Gastroesophageal sphincter (tissue), 4 donors: ENCODE data around the gene GIPC1. TPM values are rescaled to one million over a fixed set of nuclear protein-coding genes. Genes with fewer than 3 reads are reported as not detected.

Source experiments
- ATAC-seq: fragments of 150-250 bp; one replicate; pipeline ENCODE4 v1.9.1; 2016; ENCODE audit warnings: mild to moderate bottlenecking, moderate library complexity
- H3K27ac ChIP-seq, 4 donors: fragments of 200-600 bp; sonication (generic) in 3 of 4; 1 replicate in 3 of 4; 2 replicates in 1 of 4; pipeline ENCODE4 v1.5.1; 2016 to 2019
- H3K27me3 ChIP-seq: fragments of 200-600 bp; sonication (generic); one replicate; pipeline ENCODE4 v1.5.1; 2019
- H3K36me3 ChIP-seq, 2 donors: fragments of 200-600 bp; sonication (generic); one replicate each; pipeline ENCODE4 v1.5.1; 2019; ENCODE audit warnings: control low read depth in 1 of 2
- H3K4me1 ChIP-seq, 3 donors: fragments of 200-600 bp; sonication (generic); 1 replicate in 2 of 3; 2 replicates in 1 of 3; pipeline ENCODE4 v1.5.1; 2016 to 2019; ENCODE audit warnings: control low read depth in 2 of 3
- H3K4me3 ChIP-seq, 2 donors: fragments of 200-600 bp; sonication (generic); one replicate each; pipeline ENCODE4 v1.5.1; 2019; ENCODE audit warnings: mild to moderate bottlenecking in 1 of 2, moderate library complexity in 1 of 2
- H3K9me3 ChIP-seq, 3 donors: fragments of 200-600 bp; sonication (generic); one replicate each; pipeline ENCODE4 v1.5.1; 2017 to 2019; ENCODE audit warnings: control low read depth in 2 of 3
- CTCF ChIP-seq, 4 experiments: fragments of 200-600 bp in 2 of 4; fragments of 450-650 bp in 2 of 4; sonication (generic) in 1 of 4; IDR thresholded peaks; one replicate each; pipeline ENCODE4 v1.5.1; 2017 to 2019; ENCODE audit warnings: antibody characterized with exemption in 4 of 4, mild to moderate bottlenecking in 2 of 4, moderate library complexity in 2 of 4
- EP300 ChIP-seq: sonication (generic); formaldehyde crosslinking; IDR thresholded peaks from one replicate; pipeline ENCODE4 v1.6.1; 2017; ENCODE audit warnings: antibody characterized with exemption, mild to moderate bottlenecking
- POLR2A ChIP-seq, 2 donors: fragments of 450-650 bp; IDR thresholded peaks; one replicate each; pipeline ENCODE4 v1.6.1; 2017; ENCODE audit warnings: antibody characterized with exemption in 2 of 2, mild to moderate bottlenecking in 2 of 2, moderate library complexity in 1 of 2
- POLR2AphosphoS5 ChIP-seq: sonication (generic); formaldehyde crosslinking; IDR thresholded peaks from one replicate; pipeline ENCODE4 v1.6.1; 2017; ENCODE audit warnings: antibody characterized with exemption
- WGBS, 2 donors: methylation state at CpG; one replicate each; pipeline ENCODE4 v1.1.5; 2018; ENCODE audit warnings: low coverage in 1 of 2; 5-methylcytosine and 5-hydroxymethylcytosine counted together
- total RNA-seq, 4 donors: library from RNA; depleted of rRNA; stranded (reverse); fragments of >200 nt; gene quantifications; one replicate each; pipeline ENCODE4 v1.1.0, GENCODE V29; 2016

The GIPC1 gene
- total RNA-seq, 4 donors from 2014 or later, result 63.8 to 115 (median 78.3) TPM

- TF ChIP-seq CTCF (IDR thresholded peaks at IDR 0.05) (no peak), POLR2A (IDR thresholded peaks at IDR 0.05) (no peak), POLR2AphosphoS5 (no peak), EP300 (no peak)
- Histone ChIP-seq H3K36me3 (peaks cover 0 to 3% of the 10 kb centered on the region in 2 donors), H3K27me3 (no peaks in the 10 kb centered on the region), H3K27ac (peak overlapping the region in 3 of 4 donors; percentile 84 to 88 (median 87)), H3K4me3 (no peak overlapping the region), H3K4me1 (peaks cover 0 to 55% (median 15%) of the 10 kb centered on the region in 3 donors), H3K9me3 (no peaks in the 10 kb centered on the region)
- no peak for ATAC-seq
- WGBS, 2 donors, result 30 to 58% methylated on average over 2 of the region's 6 CpGs
Measured at GRCh38 chr19:14497228-14497921, 1.4 kb upstream of the GIPC1 start.

GRCh38 chr19:14496834-14497227, 904 bp upstream of the GIPC1 start:
- H3K27me3 ChIP-seq, result no peaks in the 10 kb centered on the region
- H3K27ac ChIP-seq, result peak overlapping the region in 3 of 4 donors; percentile 84 to 88 (median 87)
- H3K4me1 ChIP-seq, result peaks cover 0 to 55% (median 15%) of the 10 kb centered on the region in 3 donors
- H3K4me3 ChIP-seq, result peak overlapping the region in 1 of 2 donors; percentile 96
- TF ChIP-seq EP300, result no peak
- no peak for TF ChIP-seq CTCF (IDR thresholded peaks at IDR 0.05)
- TF ChIP-seq POLR2AphosphoS5, result no peak
- no peak for TF ChIP-seq POLR2A (IDR thresholded peaks at IDR 0.05)
- 19 to 34% methylated on average over 4 to 7 of the region's 7 CpGs for WGBS, 2 donors
- no peak for ATAC-seq
- no peaks in the 10 kb centered on the region for H3K9me3 ChIP-seq
- H3K36me3 ChIP-seq, result peaks cover 0 to 8% of the 10 kb centered on the region in 2 donors

GRCh38 chr19:14495672-14496028, 277 bp downstream of the GIPC1 start:
- H3K27me3 ChIP-seq, result no peaks in the 10 kb centered on the region
- peaks cover 0 to 20% of the 10 kb centered on the region in 2 donors for H3K36me3 ChIP-seq
- no peak for ATAC-seq
- peak overlapping the region; percentile 58 to 96 for H3K4me3 ChIP-seq
- H3K9me3 ChIP-seq, result no peaks in the 10 kb centered on the region
- no CpG with 5 or more reads among the region's 28 CpGs for WGBS, 2 donors
- H3K4me1 ChIP-seq, result peaks cover 0 to 55% (median 15%) of the 10 kb centered on the region in 3 donors
- TF ChIP-seq CTCF (IDR thresholded peaks at IDR 0.05), result no peak
- TF ChIP-seq POLR2A (IDR thresholded peaks at IDR 0.05), result no peak
- TF ChIP-seq POLR2AphosphoS5, result no peak
- no peak for TF ChIP-seq EP300
- peak overlapping the region; percentile 4 to 88 (median 86) for H3K27ac ChIP-seq

- H3K4me1 ChIP-seq, result peaks cover 0 to 55% (median 15%) of the 10 kb centered on the region in 3 donors
- no peaks in the 10 kb centered on the region for H3K9me3 ChIP-seq
- H3K27me3 ChIP-seq, result no peaks in the 10 kb centered on the region
- WGBS, 2 donors, result 5 to 43% methylated on average over 4 of the region's 14 CpGs
- no peak for ATAC-seq
- TF ChIP-seq CTCF (IDR thresholded peaks at IDR 0.05) (no peak), POLR2A (IDR thresholded peaks at IDR 0.05) (no peak), EP300 (no peak), POLR2AphosphoS5 (no peak)
- H3K4me3 ChIP-seq, result peak overlapping the region; percentile 58 to 96
- peaks cover 0 to 25% of the 10 kb centered on the region in 2 donors for H3K36me3 ChIP-seq
- H3K27ac ChIP-seq, result peak overlapping the region; percentile 4 to 88 (median 86)
Measured at GRCh38 chr19:14494910-14495671, 836 bp downstream of the GIPC1 start.
